PC-3 (cell line): ENCODE results near the gene CDH12. TPM values are rescaled to one million over a fixed set of nuclear protein-coding genes. Genes with fewer than 3 reads are reported as not detected.

ENCODE experiments used
- ATAC-seq: fragments of 200-7000 bp; cut with Tn5 transposase; 2 replicates; pipeline ENCODE4 v1.9.1; 2020; ENCODE audit warnings: mild to moderate bottlenecking, moderate library complexity
- BruUV-seq: library from RNA; stranded (reverse); fragments of 400-500 nt; replicated peaks from 2 replicates; lab custom pipeline; 2021; lab: Mats Ljungman, UMichigan
- CTCF ChIA-PET: fragments of 300-600 bp; sonication (Branson Sonifier 250); formaldehyde crosslinking; loops from one replicate; lab custom pipeline; 2022; ENCODE audit warnings: antibody characterized with exemption; lab: Charles Lee
- POLR2A ChIA-PET: fragments of 300-600 bp; sonication (Branson Sonifier 250); formaldehyde crosslinking; loops from one replicate; lab custom pipeline; 2022; ENCODE audit warnings: antibody characterized with exemption; ENCODE audit not compliant: unreplicated experiment; lab: Charles Lee
- DNase-seq: peaks from one replicate; pipeline ENCODE4 v3.0.0-alpha.2; 2015
- H2AFZ ChIP-seq: fragments of 300-600 bp; sonication (generic); 2 replicates; pipeline ENCODE4 v1.6.0; 2016; ENCODE audit warnings: antibody characterized with exemption, low read length
- H3F3A ChIP-seq: fragments of 300-600 bp; sonication (generic); one replicate; pipeline ENCODE4 v1.6.0; 2017; ENCODE audit warnings: antibody characterized with exemption, low read length, control low read depth, mild to moderate bottlenecking; ENCODE audit not compliant: unreplicated experiment
- H3K27ac ChIP-seq: fragments of 300-600 bp; sonication (generic); 2 replicates; pipeline ENCODE4 v1.5.1; 2016; ENCODE audit warnings: mild to moderate bottlenecking, low read length
- H3K27me3 ChIP-seq: fragments of 300-600 bp; sonication (generic); 2 replicates; pipeline ENCODE4 v1.6.1; 2016; ENCODE audit warnings: low read length, mixed read lengths
- H3K36me3 ChIP-seq: fragments of 300-600 bp; sonication (generic); 2 replicates; pipeline ENCODE4 v1.6.1; 2016; ENCODE audit warnings: low read depth, mixed run types, low read length, mixed read lengths
- H3K4me1 ChIP-seq: fragments of 300-600 bp; sonication (generic); 2 replicates; pipeline ENCODE4 v1.5.1; 2016; ENCODE audit warnings: low read length; ENCODE audit not compliant: insufficient read depth
- H3K4me2 ChIP-seq: fragments of 300-600 bp; sonication (generic); 2 replicates; pipeline ENCODE4 v1.6.0; 2016; ENCODE audit warnings: low read length
- H3K4me3 ChIP-seq: fragments of 300-600 bp; sonication (generic); 2 replicates; pipeline ENCODE4 v1.5.1; 2016; ENCODE audit warnings: mild to moderate bottlenecking, low read length, mixed read lengths
- H3K79me2 ChIP-seq: fragments of 300-600 bp; sonication (generic); 2 replicates; pipeline ENCODE4 v1.6.1; 2017; ENCODE audit warnings: low read length, mixed read lengths
- H3K9ac ChIP-seq: fragments of 300-600 bp; sonication (generic); 2 replicates; pipeline ENCODE4 v1.6.0; 2016; ENCODE audit warnings: mild to moderate bottlenecking, low read length
- H3K9me2 ChIP-seq: fragments of 300-600 bp; sonication (generic); replicated peaks from 2 replicates; pipeline ENCODE4 v1.6.1; 2016; ENCODE audit warnings: mixed run types, low read length, mixed read lengths
- H3K9me3 ChIP-seq: fragments of 300-600 bp; sonication (generic); 2 replicates; pipeline ENCODE4 v1.6.1; 2016; ENCODE audit warnings: low read length, mixed read lengths
- H4K20me1 ChIP-seq: fragments of 300-600 bp; sonication (generic); 2 replicates; pipeline ENCODE4 v1.6.1; 2016; ENCODE audit warnings: low read length, mixed read lengths
- EZH2 ChIP-seq: fragments of 300-600 bp; sonication (generic); IDR thresholded peaks from one replicate; pipeline ENCODE4 v1.6.1; 2017; ENCODE audit warnings: antibody characterized with exemption, mild to moderate bottlenecking, low read length; ENCODE audit not compliant: unreplicated experiment
- EZH2phosphoT487 ChIP-seq: fragments of 300-600 bp; sonication (generic); IDR thresholded peaks from 2 replicates; pipeline ENCODE4 v1.6.1; 2018; ENCODE audit warnings: mild to moderate bottlenecking, antibody characterized with exemption, low read length, borderline replicate concordance
- intact Hi-C: fragments of 100-400 bp; cut with micrococcal nuclease; formaldehyde crosslinking; loops from 2 replicates; pipeline ENCODE4 v1.9.0; 2023
- total RNA-seq: library from RNA; depleted of rRNA; stranded (reverse); fragments of >200 nt; gene quantifications from 2 replicates; pipeline ENCODE4 v1.2.3, GENCODE V29; 2014
- TF ChIP-seq, protein P1 (sequence below): fragments of 300-600 bp; sonication (generic); conservative IDR thresholded peaks from 2 replicates; pipeline ENCODE4 v1.5.1; 2017; ENCODE audit warnings: antibody characterized with exemption, low read depth, mild to moderate bottlenecking, low read length

The CDH12 gene
- total RNA-seq, 1 experiment from 2014 or later: 0.44 TPM

DNA sequence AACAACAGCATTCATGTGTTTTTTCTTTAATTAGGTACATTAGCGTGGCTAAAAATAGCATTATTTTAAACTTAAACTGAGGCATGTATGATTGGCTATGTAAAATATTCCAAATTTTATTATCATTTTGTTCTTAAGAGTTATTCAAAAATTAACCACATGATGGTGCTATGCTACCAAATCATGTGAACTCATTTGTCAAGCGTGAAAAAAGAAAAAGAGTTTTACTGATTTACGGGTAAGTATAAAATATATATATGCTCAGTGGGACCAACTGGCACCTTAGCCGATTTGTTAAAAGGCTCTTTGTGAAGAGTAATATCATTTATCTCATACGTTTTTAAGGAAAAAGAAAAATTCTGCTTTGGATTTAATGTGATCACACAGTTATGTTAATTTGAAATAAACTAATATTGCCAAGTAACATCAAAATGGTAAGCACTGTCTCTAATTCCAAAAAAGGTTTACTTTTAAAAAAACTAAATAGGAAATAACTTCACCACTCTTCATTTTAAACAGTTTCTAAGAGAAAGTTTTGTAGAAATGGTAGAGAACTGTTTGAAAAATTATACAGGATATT lies 1042.3 kb downstream of the CDH12 start:
- Histone ChIP-seq H2AFZ (no peak overlapping the region), H3F3A (peaks cover 6% of the 10 kb centered on the region), H3K27ac (no peak overlapping the region), H3K36me3 (no peaks in the 10 kb centered on the region), H3K79me2 (no peaks in the 10 kb centered on the region), H3K9me3 (no peaks in the 10 kb centered on the region), H3K4me1 (peaks cover 30% of the 10 kb centered on the region), H3K4me2 (no peak overlapping the region), H3K27me3 (no peaks in the 10 kb centered on the region), H3K4me3 (no peak overlapping the region), H3K9ac (no peak overlapping the region), H3K9me2 (no peaks in the 10 kb centered on the region), H4K20me1 (no peaks in the 10 kb centered on the region)
- intact Hi-C loops: loop anchor here (10.0 kb wide), 1 partner anchor 1324 kb away; no protein-coding TSS in a partner anchor
- TF ChIP-seq EZH2phosphoT487 (no peak), EZH2 (no peak)
- TF ChIP-seq, protein P1, sequence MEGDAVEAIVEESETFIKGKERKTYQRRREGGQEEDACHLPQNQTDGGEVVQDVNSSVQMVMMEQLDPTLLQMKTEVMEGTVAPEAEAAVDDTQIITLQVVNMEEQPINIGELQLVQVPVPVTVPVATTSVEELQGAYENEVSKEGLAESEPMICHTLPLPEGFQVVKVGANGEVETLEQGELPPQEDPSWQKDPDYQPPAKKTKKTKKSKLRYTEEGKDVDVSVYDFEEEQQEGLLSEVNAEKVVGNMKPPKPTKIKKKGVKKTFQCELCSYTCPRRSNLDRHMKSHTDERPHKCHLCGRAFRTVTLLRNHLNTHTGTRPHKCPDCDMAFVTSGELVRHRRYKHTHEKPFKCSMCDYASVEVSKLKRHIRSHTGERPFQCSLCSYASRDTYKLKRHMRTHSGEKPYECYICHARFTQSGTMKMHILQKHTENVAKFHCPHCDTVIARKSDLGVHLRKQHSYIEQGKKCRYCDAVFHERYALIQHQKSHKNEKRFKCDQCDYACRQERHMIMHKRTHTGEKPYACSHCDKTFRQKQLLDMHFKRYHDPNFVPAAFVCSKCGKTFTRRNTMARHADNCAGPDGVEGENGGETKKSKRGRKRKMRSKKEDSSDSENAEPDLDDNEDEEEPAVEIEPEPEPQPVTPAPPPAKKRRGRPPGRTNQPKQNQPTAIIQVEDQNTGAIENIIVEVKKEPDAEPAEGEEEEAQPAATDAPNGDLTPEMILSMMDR: peak; percentile 84
- peak; percentile 81 for DNase-seq
- ATAC-seq: no peak
- no TSS peak for BruUV-seq
- CTCF ChIA-PET: no interaction called here
- POLR2A ChIA-PET: no interaction called here

DNA sequence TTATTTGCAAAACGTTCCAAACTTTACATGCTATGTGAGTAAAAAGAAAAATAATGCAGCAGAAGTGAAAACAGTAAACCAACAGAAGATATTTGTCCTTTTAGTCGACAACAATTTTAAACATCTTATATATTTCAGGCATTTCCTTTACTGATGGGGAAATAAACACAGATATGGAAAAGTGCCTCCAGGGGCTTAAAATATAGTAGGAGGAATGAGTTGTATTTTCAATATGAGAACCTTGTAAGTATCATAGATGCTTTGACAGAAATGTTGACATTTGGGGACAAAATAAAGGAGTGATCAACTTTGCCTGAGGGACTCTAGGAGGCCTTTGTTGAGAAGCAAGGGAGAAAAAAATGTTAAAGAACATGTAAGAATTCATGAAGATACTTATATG lies 1043.5 kb downstream of the CDH12 start:
- Histone ChIP-seq H3K4me3 (no peak overlapping the region), H3K9me2 (no peaks in the 10 kb centered on the region), H3K4me1 (peaks cover 30% of the 10 kb centered on the region), H3K4me2 (no peak overlapping the region), H3K27me3 (no peaks in the 10 kb centered on the region), H3K27ac (no peak overlapping the region), H2AFZ (no peak overlapping the region), H4K20me1 (no peaks in the 10 kb centered on the region), H3K9me3 (no peaks in the 10 kb centered on the region), H3K9ac (no peak overlapping the region), H3F3A (peaks cover 6% of the 10 kb centered on the region), H3K79me2 (no peaks in the 10 kb centered on the region), H3K36me3 (no peaks in the 10 kb centered on the region)
- TF ChIP-seq EZH2: no peak
- no peak for TF ChIP-seq EZH2phosphoT487
- TF ChIP-seq, protein P1: no peak
- DNase-seq (no peak), ATAC-seq (no peak)
- intact Hi-C loops: loop anchor here (10.0 kb wide), 3 partner anchors 655 to 1325 kb away; no protein-coding TSS in a partner anchor
- ChIA-PET POLR2A (no interaction called here), CTCF (no interaction called here)
- no TSS peak for BruUV-seq

DNA sequence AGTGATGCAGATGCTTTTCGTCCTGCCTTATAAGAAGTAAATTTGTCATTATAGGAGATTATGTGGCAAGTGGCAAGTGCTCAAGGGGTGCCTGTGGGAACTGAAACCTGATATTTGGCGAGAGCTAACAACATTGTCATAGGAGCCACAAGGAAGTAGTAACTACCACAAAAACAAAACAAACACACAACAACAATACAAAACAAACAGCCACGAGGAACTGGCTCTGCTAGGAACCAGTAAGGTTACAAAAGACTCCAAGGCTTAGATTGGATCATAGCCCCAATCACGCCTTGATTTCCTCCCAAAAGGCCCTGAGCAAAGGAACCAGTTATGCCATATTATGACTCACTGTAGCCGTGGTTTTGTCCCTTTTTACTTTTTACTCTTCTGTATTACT lies 1045.2 kb downstream of the CDH12 start:
- Histone ChIP-seq H3K36me3 (no peaks in the 10 kb centered on the region), H3K4me1 (peaks cover 25% of the 10 kb centered on the region), H3K27me3 (no peaks in the 10 kb centered on the region), H3K4me3 (no peak overlapping the region; the same call in 1 of the 2 replicates), H3K27ac (peak overlapping the region; percentile 72), H2AFZ (no peak overlapping the region), H3K9ac (peak overlapping the region; percentile 19; the same call in 1 of the 2 replicates), H3K4me2 (peak overlapping the region; percentile 65), H3K9me3 (no peaks in the 10 kb centered on the region), H3K9me2 (no peaks in the 10 kb centered on the region), H3K79me2 (no peaks in the 10 kb centered on the region), H4K20me1 (no peaks in the 10 kb centered on the region), H3F3A (peaks cover 6% of the 10 kb centered on the region)
- peak; percentile 83 for ATAC-seq
- no TSS peak for BruUV-seq
- intact Hi-C loops: loop anchor here (10.0 kb wide), 2 partner anchors 653 to 1123 kb away; no protein-coding TSS in a partner anchor
- TF ChIP-seq EZH2: no peak
- TF ChIP-seq EZH2phosphoT487: no peak
- TF ChIP-seq, protein P1: no peak
- peak; percentile 97 for DNase-seq
- ChIA-PET CTCF (interaction anchor here (0.5 kb wide), 1 partner anchor 349 kb away, joined by 3 read pairs; no protein-coding TSS in a partner anchor), POLR2A (no interaction called here)
